HL-60 (cell line): ENCODE data around the gene CUL5.

Source experiments
- REST ChIP-seq: IDR thresholded peaks from 2 replicates; pipeline ENCODE4 v1.6.1; 2012; ENCODE audit warnings: low read depth; ENCODE audit not compliant: insufficient replicate concordance
- TF ChIP-seq, protein P1 (sequence below): IDR thresholded peaks from one replicate; pipeline ENCODE4 v1.5.1; 2011; ENCODE audit warnings: low read length, control low read depth, inconsistent platforms; ENCODE audit not compliant: insufficient read depth

DNA sequence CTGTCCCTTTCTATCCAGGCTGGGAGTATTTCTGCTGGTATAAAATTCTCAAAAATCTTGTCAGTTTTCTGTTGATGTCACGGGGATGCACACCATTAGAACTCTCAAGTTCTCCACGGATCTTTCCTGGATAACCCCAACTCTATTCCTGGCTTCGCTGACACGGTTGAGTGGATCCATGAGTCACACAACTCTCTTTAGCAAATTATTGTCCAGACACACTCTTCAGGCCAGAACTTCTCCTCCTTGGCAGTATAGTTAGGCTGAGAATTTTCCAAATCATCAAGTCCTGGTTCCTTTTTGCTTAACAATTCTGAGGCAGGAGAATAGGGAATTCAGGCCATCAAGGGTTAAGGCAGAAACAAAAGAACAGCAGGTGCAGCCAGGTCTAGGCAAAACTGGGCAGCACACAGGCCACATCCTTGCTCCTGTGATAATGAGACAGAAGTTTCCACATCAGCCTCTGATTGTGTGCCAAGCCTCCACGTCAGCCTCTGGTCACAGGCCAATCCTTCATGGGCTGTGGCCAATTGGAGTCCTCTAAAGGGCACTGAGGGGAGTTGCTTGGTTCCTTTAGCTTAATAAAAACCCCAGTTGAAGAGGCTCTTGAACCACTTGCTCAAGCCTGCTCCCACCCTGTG, 106.9 kb downstream of the CUL5 start:
- TF ChIP-seq, protein P1, sequence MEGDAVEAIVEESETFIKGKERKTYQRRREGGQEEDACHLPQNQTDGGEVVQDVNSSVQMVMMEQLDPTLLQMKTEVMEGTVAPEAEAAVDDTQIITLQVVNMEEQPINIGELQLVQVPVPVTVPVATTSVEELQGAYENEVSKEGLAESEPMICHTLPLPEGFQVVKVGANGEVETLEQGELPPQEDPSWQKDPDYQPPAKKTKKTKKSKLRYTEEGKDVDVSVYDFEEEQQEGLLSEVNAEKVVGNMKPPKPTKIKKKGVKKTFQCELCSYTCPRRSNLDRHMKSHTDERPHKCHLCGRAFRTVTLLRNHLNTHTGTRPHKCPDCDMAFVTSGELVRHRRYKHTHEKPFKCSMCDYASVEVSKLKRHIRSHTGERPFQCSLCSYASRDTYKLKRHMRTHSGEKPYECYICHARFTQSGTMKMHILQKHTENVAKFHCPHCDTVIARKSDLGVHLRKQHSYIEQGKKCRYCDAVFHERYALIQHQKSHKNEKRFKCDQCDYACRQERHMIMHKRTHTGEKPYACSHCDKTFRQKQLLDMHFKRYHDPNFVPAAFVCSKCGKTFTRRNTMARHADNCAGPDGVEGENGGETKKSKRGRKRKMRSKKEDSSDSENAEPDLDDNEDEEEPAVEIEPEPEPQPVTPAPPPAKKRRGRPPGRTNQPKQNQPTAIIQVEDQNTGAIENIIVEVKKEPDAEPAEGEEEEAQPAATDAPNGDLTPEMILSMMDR, result no peak
- no peak for TF ChIP-seq REST
